RPMI7951 (cell line): ENCODE measurements around the gene JAZF1. TPM values are rescaled to one million over a fixed set of nuclear protein-coding genes. Genes with fewer than 3 reads are reported as not detected.

Experiments
- DNase-seq: peaks from one replicate; pipeline ENCODE4 v3.0.0-alpha.2; 2012; ENCODE audit warnings: low read depth
- total RNA-seq: library from RNA; depleted of rRNA; stranded (reverse); fragments of >200 nt; shearing (Covaris generic); gene quantifications from 2 replicates; pipeline ENCODE4 v1.2.3, GENCODE V29; 2014

JAZF1 gene
- total RNA-seq, 1 experiment from 2014 or later = 11.3 TPM

DNA sequence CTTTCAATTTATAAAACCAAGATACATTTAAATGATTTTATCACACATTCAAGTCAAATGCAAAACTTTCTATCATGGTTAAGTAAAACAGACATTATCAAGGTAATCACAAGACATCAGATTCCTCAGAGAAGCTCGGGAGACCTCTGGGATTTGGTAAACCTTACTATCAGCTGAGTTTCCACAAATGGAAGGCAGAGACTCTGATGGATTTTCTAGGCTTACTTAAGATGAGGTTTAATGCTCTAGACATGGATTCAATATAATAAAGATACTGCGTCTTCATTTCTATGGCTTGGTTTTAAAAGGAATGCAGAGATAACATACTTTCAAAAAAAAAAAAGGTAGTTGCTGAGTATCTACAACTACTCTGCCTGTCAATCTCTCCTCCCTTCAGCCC, 171.7 kb downstream of the JAZF1 start:
- no peak for DNase-seq

DNA sequence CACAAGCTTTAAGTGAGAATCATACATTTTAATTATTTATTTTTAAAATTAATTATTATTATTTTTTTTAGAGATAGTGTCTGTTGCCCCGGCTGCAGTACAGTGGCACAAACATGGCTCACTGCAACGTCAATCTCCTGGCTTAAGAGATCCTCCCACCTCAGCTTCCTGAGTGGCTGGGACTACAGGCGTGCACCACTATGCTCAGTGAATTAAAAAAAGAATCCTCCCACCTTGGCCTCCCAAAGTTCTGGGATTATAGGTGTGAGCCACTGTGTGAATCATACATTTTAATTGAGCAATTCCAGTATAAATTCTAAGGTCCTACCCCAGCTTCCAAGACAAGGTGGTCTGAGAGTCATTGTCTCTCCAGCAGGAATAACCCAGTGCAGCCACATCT, 172.4 kb downstream of the JAZF1 start:
- no peak for DNase-seq

DNA sequence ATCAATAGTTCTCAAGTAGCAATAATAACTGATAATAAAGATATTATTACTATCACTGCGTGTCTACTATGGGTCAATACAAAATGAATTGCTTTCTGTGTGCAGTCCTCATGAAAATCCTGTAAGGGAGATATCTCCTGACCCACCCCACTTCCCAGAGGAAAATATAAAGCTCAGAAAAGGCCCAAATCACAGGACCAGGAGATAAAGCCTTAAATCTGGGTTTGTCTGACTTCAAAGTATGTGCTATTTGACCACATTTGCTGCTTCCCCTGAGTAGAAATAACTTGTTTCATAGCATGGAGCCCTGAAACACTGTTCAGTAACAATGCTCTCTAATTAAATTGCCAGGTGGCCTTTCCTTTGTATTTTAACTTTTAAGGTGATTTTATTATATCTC, 174.1 kb downstream of the JAZF1 start:
- no peak for DNase-seq

DNA sequence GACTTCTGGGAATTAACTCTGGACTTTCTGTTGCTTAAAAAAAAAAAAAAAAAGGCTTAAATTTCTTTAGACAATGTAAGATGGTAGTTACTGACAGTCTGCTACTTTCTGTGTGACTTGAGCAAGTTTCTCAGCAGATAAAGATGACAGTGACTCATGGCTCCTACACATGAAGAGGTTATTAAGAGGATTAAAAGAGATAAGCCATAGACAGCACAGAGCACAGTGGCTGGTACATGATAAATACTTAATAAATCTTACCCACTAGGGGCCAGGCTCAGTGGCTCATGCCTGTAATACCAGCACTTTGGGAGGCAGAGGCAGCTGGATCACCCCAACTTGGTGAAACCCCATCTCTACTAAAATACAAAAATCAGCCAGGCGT, 174.8 kb downstream of the JAZF1 start:
- DNase-seq = no peak

DNA sequence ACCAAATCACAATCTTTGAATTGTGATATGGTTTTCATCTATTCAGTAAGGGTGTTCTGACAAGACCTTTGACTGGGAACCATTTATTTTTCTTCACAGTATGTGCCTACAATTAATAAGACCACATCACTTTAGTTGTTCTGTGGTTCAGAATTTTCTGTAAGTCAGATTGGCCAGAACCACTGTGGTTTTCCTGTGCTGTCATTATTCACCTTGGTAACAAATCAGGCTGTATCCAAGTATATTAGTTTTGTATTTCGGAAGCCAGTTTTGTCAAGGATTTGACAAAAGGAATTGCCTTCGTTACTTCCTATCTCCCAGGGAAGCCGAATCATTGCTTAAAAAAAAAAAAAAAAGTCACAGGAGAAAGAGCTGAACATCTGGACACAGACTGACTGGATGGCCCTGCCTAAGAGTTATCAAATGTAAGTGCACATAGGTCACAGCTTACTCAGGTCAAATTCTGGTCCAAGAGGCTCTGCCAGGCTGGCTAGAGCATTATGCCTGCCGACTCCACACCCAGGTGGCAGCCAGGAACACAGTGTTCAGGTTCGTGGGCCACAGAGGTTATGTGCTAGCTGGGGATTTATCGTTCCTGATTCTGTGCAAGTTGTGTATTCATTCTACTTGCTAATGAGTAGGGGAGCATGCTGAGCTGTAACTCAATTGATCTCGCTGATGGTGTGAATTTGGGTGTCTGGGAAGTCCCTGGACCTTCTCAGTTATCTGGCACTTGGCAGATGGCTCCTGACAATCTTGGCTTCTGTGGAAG, 175.3 kb downstream of the JAZF1 start:
- DNase-seq = no peak

DNA sequence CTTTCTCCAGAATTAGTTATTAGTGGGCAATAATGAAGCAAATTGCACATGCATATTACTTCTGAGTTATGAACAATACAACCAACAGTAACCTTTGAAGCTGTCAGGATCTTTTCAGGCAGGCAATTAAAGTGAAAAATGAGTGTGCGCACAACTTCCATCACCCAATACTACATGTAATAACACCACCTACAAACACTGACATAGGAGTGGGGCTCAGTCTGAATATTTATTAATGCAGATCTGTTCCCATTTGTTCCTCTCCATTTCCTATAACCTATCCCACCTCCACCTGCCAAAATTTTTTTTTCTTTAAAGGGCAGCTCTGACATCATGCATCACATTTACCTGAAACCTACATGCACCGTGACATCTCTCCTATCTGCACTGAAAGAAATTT, 177.2 kb downstream of the JAZF1 start:
- no peak for DNase-seq

DNA sequence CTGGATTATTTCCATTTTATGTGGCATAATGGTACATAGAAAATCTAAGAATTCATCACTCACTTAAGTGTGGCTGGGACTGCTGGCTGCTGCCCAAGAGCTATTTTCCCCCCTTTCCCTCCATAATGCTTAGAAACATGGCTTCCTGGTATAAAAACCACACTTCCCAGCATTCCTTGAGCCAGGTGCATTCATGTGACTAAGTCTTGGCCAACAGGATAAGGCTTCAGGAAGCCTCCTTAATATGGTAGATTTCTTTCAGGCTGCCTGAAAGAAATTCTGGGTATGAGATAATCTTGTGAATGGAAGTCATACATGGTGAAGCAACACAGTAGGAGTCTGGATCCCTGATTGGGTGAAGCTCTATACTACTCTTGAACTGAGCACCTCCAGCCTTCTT, 178.0 kb downstream of the JAZF1 start:
- peak; percentile 45 for DNase-seq

DNA sequence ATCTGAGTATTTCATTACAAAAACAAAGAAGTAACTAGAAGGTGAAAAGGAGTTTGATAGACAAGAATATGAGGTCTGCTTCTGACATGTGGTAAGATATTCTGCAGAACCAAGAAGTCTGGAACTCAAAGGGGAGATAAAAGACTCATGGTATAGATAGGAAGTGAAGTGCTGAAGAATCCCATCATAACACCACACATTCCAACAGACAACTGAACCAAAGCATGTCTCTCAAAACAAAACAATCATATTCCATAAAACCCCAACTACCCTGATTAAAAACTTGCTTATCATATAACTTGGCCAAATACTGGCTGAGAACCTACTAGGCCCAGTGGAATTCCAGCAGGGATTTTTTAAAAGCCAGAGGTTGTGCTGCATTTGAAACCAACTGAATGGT, 178.7 kb downstream of the JAZF1 start:
- DNase-seq = no peak

DNA sequence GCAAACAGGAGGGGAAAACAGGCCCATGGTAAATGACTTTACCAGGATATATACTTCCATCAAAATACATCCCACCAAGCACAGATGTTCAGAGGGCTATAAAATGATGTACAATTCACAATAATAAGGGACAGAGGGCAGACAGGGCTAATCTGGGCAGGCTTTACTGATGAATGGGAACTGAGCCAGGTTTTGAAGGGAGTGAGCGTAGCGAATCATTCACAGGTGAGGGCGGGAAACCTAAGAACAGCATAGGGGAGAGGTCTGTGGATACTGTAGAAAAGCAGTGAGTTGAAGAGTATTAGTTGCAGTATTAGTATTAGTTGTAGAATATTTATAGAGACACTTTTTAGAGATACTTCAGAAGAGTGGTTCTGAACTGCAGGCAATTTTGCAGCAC, 180.8 kb downstream of the JAZF1 start:
- no peak for DNase-seq

DNA sequence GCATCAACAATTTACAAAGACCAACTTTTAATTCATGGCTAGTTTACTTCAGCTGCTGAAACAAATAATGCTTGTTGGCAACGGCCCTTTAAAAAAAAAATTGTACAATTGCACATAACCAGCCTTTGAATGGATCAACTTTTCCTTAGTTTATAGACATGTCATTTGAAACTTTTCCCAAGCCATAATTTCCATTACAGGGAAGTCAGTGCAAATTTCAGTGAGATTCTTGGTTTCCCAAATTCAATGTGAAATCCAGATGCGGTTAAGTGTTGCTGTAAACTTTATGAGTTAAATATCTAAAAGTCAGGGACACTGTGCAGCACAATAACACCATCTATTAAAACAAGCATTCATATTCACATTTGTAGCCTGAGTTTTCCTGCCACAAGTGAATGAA, 182.2 kb downstream of the JAZF1 start:
- peak; percentile 16 for DNase-seq

DNA sequence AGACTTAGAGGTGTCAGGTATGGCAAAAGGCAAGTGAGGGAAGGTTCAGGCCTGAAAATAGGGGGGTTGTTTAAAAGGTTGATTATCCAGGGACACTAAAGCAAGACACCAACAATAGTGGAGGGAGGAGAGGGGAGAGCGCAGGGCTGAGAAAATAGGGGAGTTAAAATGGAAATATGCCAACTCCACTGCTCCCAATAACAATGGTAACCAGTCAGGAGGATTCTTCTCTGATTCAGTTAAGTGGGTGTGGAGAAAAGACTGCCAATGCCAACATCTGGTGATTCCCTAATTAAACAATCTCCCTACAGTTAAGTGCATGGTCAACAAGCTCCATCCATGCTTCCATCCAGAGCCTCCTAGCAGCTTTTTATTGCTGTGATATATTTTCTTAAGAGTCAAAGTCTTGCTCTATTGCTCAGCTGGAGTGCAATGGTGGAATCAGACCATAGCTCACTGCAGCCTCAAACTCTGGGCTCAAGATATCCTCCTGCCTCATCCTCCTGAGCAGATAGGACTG, 183.3 kb downstream of the JAZF1 start:
- no peak for DNase-seq

DNA sequence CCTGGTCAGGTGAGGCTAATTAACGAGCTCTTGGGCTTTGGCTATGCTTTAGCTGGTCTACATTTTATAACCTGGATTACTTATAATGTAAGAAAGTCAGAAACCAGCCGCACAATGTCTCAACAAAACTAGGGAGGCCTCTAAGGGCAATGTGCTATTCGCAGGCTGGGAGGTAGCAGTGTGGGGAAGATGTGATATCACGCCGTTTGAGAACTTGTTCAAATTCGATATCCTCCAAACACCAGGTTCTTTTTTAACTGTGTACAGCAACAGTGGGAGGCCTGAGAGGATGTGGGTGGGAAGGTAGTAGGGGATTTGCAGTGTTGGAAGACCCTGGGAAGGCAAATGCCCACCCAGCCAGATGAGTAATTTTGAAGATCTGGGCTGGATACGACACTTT, 184.5 kb downstream of the JAZF1 start:
- no peak for DNase-seq

DNA sequence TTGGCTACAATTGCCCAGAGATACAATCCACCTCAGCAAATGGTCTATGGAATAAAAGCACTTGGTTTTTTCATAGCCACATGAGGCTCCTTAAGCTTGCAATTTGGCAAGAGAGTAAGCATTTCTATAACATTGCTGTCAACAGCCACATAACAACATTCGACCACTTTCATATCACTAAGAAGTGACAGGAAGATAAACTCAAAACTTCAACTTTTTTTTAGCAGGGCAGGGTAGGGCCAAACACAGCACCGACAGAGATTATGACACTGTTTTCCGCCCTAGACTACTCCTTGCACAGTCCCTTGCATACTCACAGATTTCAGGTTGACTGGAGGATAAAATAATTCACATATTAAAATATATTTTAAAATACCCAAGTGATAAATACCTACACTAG, 185.4 kb downstream of the JAZF1 start:
- DNase-seq = no peak

DNA sequence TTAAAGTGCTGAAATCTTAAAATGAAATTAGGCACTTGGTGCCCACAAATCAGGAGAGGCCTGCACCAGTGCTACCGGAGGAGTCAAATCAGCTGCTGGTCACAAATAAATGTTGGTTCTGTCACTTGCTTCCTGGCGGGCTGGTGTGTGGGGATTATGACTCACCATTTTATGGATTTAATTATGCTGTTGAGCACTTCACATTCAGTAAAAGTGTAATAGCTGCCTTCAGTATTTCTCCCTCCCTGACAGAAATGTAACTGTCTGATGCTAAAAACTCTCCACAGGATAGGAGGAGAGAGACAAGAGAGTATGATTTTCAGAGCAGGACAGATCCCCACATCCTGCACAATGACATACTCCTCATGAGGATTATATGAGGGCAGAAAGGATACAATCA, 186.0 kb downstream of the JAZF1 start:
- DNase-seq = peak; percentile 80

DNA sequence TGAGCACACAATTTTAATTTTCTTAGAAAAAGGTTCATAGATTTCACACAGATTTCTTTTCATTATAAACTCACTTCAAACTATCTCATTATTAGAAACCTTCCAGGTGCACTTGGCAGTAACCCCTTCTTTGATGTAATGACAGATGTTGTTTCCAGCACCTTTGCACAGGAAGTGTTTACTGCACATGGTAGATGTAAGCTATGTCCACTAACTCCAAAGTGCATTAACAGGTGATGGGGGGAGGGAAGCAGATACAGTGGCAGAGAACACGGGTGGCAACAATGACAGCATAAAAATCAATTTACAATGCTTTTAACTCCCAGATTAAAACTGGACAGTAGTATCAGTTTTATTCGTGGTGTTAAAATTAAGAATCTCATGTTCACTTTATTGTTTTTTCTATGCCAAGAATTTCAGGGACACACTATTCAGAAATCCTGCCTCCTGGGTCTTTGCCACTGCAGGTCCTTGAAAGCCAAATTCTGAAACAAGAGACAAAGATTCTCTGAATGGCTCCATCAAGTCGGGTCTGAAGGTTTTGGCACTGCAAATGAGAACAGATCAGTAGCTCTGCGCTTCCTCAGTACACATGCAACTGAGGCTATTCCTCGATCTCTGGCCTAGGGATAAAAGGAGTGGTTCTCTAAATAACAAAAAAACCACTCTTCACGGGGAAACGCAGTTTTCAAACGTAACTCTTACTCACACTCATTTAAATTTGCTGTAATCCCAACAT, 187.7 kb downstream of the JAZF1 start:
- no peak for DNase-seq

DNA sequence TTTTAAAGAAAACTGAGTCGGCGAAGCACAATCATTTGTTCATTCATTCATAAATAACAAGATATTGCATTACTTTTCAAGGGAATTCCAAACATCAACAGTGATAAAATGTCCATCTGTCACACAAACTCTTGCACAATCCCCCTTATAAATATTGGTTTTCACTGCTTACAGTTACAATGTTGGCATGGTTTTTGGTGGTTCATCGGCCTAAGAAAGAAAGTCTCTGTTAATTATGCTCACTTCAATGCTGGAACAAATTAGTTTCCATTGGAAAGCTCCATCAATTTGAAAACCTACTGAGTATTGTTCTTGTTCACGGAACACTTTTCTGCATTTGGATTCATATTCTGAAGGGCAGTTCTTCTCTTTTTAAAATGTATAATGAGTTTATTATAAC, 188.5 kb downstream of the JAZF1 start:
- peak; percentile 18 for DNase-seq

DNA sequence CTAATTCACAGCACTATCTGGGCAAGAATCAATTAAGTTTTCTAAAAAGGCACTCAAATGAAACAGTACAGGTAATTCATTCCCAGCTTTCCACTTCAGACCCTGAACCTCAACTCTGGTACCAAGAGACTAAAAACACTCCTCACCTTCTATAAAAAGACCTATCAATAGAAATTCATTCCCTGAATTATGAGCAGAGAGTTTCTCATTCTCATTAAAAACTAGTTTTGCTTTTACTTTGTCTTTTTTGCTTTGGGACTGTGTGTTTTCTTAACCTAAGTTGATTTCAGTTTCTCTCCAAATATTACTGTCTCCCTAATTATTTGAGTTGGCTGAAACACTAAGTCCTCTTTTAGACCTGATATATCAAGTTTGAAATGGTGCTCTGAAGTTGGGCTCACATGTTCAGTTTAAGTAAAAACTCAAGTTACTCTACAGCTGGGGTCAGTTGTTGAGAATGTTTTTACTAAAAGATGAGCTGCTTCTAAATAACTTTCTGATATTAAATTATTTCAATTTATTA, 189.5 kb downstream of the JAZF1 start:
- no peak for DNase-seq

DNA sequence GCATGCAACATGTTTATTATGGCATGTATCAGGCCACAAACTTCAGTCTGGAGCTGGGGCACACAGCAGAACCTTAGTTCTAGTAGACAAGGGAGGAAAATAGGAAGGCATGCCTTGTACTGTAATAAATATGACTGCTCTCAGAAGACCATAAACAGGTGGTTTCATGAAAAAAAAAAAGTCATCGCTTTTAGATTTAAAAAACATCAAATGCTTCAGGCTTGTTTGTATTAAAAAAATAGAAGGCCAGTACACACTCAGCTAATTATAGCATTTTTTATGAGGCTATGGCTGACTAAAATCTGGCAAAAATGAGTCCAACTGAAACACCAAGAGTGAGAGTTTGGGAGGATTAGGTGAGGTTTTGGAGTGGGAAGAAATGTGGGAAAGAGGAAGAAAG, 204.1 kb downstream of the JAZF1 start:
- no peak for DNase-seq

DNA sequence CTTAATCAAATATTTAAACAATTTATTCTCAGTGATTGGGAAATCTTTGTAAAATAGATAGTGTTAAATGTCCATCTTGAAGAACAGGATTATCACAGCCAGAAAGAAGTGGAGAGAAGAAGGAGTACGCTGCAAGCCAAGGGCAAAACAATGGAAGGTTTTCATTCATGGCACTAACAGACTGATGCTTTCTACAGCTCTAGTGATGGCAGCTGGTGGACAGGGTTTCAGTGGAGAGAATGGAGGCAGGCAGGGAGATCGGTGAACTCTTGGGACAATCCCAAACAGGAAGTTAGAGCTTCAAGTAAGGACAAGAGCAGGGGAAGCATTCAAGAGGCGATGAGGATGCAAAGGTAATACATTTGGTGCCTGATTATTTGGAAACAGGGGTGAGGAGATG, 207.0 kb downstream of the JAZF1 start:
- no peak for DNase-seq

DNA sequence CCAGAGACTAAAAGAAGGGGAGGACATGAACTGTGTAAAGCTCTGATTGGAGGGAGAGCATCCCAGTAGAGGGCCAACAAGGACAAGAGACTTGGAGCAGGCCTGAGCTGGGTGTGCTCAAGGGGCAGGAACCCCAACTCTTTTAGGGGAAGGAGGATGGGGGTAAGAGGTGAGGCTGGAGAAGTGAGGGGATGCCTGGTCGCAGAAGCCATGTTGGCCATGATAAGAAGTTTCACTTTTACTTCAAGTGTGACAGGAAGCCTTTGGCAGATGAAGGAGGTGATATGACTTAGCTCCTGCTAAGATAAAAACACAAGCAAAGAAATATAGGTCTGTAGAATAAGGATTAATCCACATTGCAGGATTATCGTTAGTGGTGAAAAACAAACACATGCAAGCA, 208.3 kb downstream of the JAZF1 start:
- no peak for DNase-seq

DNA sequence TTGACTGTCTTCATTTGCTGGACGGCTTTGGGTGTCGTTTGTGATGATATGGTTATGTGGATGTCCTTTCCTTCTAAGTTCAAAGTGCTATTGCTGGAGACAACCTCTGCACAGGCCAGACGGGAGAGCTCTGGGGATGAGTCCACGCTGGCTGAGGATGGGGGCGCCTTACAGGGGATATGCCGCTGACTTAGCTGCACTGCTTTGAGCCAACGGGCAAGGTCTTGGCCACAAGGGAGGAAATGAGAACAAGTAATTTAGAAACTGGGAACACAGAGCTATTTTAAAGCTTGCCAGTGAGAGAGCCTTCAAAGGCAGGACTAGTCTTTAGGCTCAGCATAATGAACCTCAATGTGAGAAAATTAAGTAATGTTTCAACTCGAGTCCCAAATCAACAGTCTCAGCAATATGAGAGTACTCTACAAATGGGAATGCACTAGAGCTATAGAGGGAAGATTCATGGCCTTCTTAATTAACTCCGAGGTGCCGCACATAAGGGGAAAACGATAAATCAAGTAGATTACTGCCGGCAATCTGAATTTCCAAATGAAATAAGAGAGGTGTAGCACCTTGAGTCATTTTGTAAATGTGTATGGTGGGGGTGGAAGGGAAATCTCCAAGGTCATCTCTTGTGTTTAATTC, 209.3 kb downstream of the JAZF1 start:
- DNase-seq = no peak

DNA sequence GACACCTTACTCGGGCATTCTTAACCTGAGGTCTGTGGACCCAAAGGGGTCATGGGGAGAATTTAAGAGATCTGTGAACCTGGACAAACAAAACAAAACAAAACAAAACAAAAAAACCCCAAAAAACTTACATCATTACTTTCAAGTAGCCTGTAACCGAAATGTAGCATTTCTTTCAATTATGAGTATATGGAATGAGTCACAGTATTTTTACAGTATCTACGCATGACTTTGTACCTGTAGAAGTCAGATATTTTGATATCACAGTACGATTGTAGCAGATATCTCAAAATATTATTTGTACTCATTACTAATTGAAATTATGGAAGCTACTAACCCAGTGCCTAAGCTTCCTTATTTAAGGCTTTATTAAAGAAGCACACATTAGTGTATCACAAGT, 210.2 kb downstream of the JAZF1 start:
- DNase-seq = no peak

DNA sequence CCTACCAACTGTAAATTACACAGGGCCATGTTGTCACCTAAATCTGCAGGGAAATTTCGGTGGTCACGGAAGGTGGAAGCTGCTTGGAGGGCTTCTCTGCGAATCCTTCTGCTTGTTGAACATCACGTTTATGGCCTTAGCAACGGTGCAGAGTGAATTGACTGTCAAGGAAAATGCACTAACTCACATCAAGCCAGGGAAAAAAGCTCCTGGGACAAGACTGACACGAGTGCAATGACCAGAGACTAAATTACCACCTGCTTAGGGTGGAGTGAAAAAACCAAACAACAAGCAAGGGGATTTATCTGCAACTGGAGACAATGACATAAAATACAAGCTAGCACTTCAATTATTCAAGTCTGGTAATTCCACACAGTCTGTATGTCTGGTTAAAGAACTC, 211.2 kb downstream of the JAZF1 start:
- DNase-seq = no peak
